HUES6 (cell line): ENCODE measurements around the gene FOXN4.
"Not testable (repeated sequence)": the region's sequence is repeated elsewhere in the genome, so short reads cannot be mapped to it uniquely, and the experiment has no call there.

Experiments
- H3K27ac ChIP-seq: 2 replicates; pipeline ENCODE4 v1.7.0; 2013; ENCODE audit warnings: low read depth, mild to moderate bottlenecking, low read length, inconsistent platforms
- H3K27me3 ChIP-seq: 2 replicates; pipeline ENCODE4 v1.6.1; 2013; ENCODE audit warnings: low read length; ENCODE audit not compliant: control insufficient read depth, insufficient read depth
- H3K36me3 ChIP-seq: 2 replicates; pipeline ENCODE4 v1.6.1; 2013; ENCODE audit warnings: low read length; ENCODE audit not compliant: control insufficient read depth, insufficient read depth
- H3K4me1 ChIP-seq: 2 replicates; pipeline ENCODE4 v1.6.1; 2013; ENCODE audit warnings: low read length; ENCODE audit not compliant: control insufficient read depth, insufficient read depth
- H3K4me3 ChIP-seq: 2 replicates; pipeline ENCODE4 v1.5.1; 2013; ENCODE audit warnings: low read depth, low read length
- H3K9ac ChIP-seq: one replicate; pipeline ENCODE4 v1.6.1; 2013; ENCODE audit warnings: mild to moderate bottlenecking, low read length
- H3K9me3 ChIP-seq: 2 replicates; pipeline ENCODE4 v1.6.1; 2013; ENCODE audit warnings: low read depth, low read length; ENCODE audit not compliant: control insufficient read depth, insufficient read depth

Gene FOXN4

DNA sequence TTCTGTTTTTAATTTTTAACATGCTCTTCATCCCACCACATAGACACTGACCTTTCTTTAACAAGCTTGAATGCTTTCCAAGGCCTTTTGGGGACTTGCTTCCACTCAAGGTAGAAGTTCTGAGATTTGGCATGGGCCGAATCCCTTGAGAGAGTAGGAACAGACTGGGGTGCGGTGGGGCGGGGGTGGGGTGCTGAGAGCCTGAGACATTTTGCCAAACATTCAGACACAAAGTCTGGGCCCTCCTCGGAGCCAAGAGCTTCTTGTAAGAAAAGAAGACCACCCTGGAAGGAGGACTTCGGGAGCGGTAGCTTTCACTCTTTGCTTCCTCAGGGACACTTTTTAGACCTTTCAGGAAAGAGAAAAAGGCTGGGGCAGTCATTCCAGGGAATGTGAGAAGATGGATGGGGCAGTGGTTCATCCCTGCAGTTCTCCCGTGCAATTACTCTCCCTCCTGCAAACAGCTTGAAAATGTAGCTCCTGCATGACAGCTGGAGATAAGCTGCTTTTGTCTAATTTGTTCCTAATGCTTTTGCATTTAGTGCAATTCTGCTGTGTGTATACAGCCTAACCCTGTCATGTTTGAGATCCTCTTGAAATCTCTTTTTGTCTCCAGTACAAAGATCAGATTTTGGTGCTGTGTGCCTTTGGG lies 22.3 kb upstream of the FOXN4 start:
- Histone ChIP-seq H3K9ac (no peak overlapping the region), H3K27ac (no peak overlapping the region), H3K36me3 (no peaks in the 10 kb centered on the region), H3K9me3 (no peaks in the 10 kb centered on the region), H3K4me1 (peaks cover 4% of the 10 kb centered on the region; the same call in 1 of the 2 replicates), H3K4me3 (no peak overlapping the region), H3K27me3 (no peaks in the 10 kb centered on the region)

- no peak overlapping the region for H3K4me3 ChIP-seq
- no peaks in the 10 kb centered on the region for H3K9me3 ChIP-seq
- no peaks in the 10 kb centered on the region for H3K27me3 ChIP-seq
- H3K4me1 ChIP-seq, result peaks cover 4% of the 10 kb centered on the region; the same call in 1 of the 2 replicates
- H3K27ac ChIP-seq, result no peak overlapping the region
- no peak overlapping the region for H3K9ac ChIP-seq
- no peaks in the 10 kb centered on the region for H3K36me3 ChIP-seq
Observed at GRCh38 chr12:109330282-109331230, 21.5 kb upstream of the FOXN4 start.

GRCh38 chr12:109329686-109330085 lies 20.6 kb upstream of the FOXN4 start:
- no peak overlapping the region for H3K27ac ChIP-seq
- no peaks in the 10 kb centered on the region for H3K36me3 ChIP-seq
- H3K4me3 ChIP-seq, result no peak overlapping the region
- H3K9me3 ChIP-seq, result no peaks in the 10 kb centered on the region
- no peaks in the 10 kb centered on the region for H3K27me3 ChIP-seq
- H3K9ac ChIP-seq, result no peak overlapping the region
- peaks cover 4% of the 10 kb centered on the region; the same call in 1 of the 2 replicates for H3K4me1 ChIP-seq

GRCh38 chr12:109329003-109329402 lies 19.9 kb upstream of the FOXN4 start:
- Histone ChIP-seq H3K27me3 (no peaks in the 10 kb centered on the region), H3K4me1 (peaks cover 4% of the 10 kb centered on the region; the same call in 1 of the 2 replicates), H3K4me3 (no peak overlapping the region), H3K9me3 (no peaks in the 10 kb centered on the region), H3K27ac (no peak overlapping the region), H3K9ac (no peak overlapping the region), H3K36me3 (no peaks in the 10 kb centered on the region)

DNA sequence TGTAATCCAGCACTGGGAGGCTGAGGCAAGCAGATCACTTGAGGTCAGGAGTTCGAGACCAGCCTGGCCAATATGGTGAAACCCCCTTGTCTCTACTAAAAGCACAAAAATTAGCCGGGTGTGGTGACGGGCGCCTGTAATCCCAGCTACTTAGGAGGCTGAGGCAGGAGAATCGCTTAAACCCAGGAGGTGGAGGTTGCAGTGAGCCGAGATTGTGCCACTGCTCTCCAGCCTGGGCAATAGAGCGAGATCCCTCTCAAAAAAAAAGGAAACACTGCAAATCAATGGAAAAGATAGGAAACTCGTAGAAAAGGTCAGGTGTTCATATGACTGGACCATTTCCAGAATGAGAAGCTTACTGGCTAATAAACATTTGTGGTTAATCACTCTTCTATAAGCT lies 12.2 kb upstream of the FOXN4 start:
- not testable (repeated sequence) for H3K27me3 ChIP-seq, H3K27ac ChIP-seq, H3K4me1 ChIP-seq, H3K36me3 ChIP-seq, H3K9me3 ChIP-seq, H3K9ac ChIP-seq, H3K4me3 ChIP-seq

- Histone ChIP-seq H3K27me3 (peaks cover 85% of the 10 kb centered on the region), H3K4me1 (peaks cover 4% of the 10 kb centered on the region; the same call in 1 of the 2 replicates), H3K36me3 (no peaks in the 10 kb centered on the region), H3K9ac (peak overlapping the region; percentile 25), H3K27ac (no peak overlapping the region), H3K4me3 (peak overlapping the region; percentile 74), H3K9me3 (no peaks in the 10 kb centered on the region)
Observed at GRCh38 chr12:109310247-109311125, 1.4 kb upstream of the FOXN4 start.

DNA sequence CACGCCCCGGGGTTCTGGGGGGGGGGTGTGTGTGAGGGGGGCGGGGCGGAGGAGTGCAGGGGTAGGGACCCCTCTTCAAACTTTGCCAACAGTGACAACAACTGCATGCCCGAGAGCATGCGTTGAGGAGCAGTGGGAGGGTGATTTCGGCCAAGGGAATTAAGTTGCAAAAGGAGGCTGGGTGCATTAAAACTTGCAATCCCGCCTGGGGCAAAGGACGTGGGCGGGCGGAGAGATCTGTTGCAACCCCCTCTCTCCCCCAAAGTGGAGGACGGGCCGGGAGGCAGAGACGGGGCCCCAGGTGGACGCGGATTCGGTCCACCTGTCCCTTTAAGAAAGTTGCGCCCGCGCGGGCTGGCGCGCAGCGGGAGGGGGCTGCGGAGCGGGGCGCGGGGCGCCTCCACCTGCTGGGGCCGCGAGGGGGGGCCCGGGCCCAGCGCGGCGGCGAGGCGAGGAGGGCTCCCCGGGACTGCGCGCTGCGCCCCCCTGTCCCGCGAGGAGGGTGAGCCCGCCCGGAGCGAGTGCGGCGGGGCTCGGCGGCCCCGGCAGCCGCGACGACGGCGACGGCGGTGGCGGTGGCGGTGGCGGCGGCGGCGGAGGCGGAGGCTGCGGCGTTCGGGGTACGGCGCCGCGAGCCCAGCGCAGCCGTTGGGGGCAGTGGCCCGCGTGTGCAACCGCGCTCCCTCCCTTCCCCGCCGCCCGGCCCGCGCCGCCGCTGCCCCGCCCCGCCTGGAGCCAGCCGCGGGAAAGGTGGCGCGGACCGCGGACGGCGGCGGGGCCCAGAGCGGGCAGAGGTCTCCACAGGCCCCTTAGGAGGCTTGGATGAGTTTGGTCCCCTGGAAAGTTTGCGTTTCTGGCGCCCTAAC lies 530 bp upstream of the FOXN4 start:
- peak overlapping the region; percentile 25 for H3K9ac ChIP-seq
- H3K9me3 ChIP-seq, result no peaks in the 10 kb centered on the region
- peaks cover 89% of the 10 kb centered on the region for H3K27me3 ChIP-seq
- H3K4me1 ChIP-seq, result peaks cover 4% of the 10 kb centered on the region; the same call in 1 of the 2 replicates
- no peak overlapping the region for H3K27ac ChIP-seq
- H3K36me3 ChIP-seq, result no peaks in the 10 kb centered on the region
- peak overlapping the region; percentile 74 for H3K4me3 ChIP-seq

- Histone ChIP-seq H3K27me3 (peaks cover 67% of the 10 kb centered on the region), H3K9ac (no peak overlapping the region), H3K36me3 (no peaks in the 10 kb centered on the region), H3K4me1 (peaks cover 4% of the 10 kb centered on the region; the same call in 1 of the 2 replicates), H3K27ac (no peak overlapping the region), H3K4me3 (no peak overlapping the region), H3K9me3 (no peaks in the 10 kb centered on the region)
Observed at GRCh38 chr12:109307051-109307450, 2.0 kb downstream of the FOXN4 start.

GRCh38 chr12:109305547-109305946 lies 3.5 kb downstream of the FOXN4 start:
- Histone ChIP-seq H3K9me3 (no peaks in the 10 kb centered on the region), H3K4me3 (no peak overlapping the region), H3K9ac (no peak overlapping the region), H3K4me1 (peaks cover 4% of the 10 kb centered on the region; the same call in 1 of the 2 replicates), H3K27me3 (peaks cover 52% of the 10 kb centered on the region), H3K36me3 (no peaks in the 10 kb centered on the region), H3K27ac (no peak overlapping the region)

GRCh38 chr12:109304485-109304884 lies 4.6 kb downstream of the FOXN4 start:
- no peaks in the 10 kb centered on the region for H3K9me3 ChIP-seq
- H3K27me3 ChIP-seq, result peaks cover 43% of the 10 kb centered on the region
- H3K4me1 ChIP-seq, result no peaks in the 10 kb centered on the region; the same call in 1 of the 2 replicates

More at GRCh38 chr12:109304485-109304884, 4.6 kb downstream of the FOXN4 start:
- no peak overlapping the region for H3K27ac ChIP-seq
- H3K9ac ChIP-seq, result no peak overlapping the region
- H3K36me3 ChIP-seq, result no peaks in the 10 kb centered on the region
- H3K4me3 ChIP-seq, result no peak overlapping the region
